Measurements from ENCODE around the gene RIPOR2. TPM values are rescaled to one million over a fixed set of nuclear protein-coding genes. Genes with fewer than 3 reads are reported as not detected.

Gene RIPOR2
- total RNA-seq, 1 donor from 2014 or later: 3.6 TPM

GRCh38 chr6:24910331-24910960 is 25.3 kb downstream of the RIPOR2 start:
- DNase-seq: peak; percentile 40
- intact Hi-C loops (cut with micrococcal nuclease): no loop called here

GRCh38 chr6:24909241-24910216 is 26.2 kb downstream of the RIPOR2 start:
- intact Hi-C loops (cut with micrococcal nuclease): no loop called here
- DNase-seq (no peak), ATAC-seq (no peak)

More at GRCh38 chr6:24910331-24910960, 25.3 kb downstream of the RIPOR2 start:
- ATAC-seq: peak; percentile 69

GRCh38 chr6:24908650-24909035 is 27.1 kb downstream of the RIPOR2 start:
- ATAC-seq (no peak), DNase-seq (no peak)
- intact Hi-C loops (cut with micrococcal nuclease): no loop called here

- intact Hi-C loops (cut with micrococcal nuclease): no loop called here
- DNase-seq (no peak), ATAC-seq (no peak)
These were observed 27.7 kb downstream of the RIPOR2 start for GRCh38 chr6:24907919-24908649.

GRCh38 chr6:24906314-24906713 is 29.4 kb downstream of the RIPOR2 start:
- DNase-seq: no peak
- no peak for ATAC-seq
- intact Hi-C loops (cut with micrococcal nuclease): no loop called here

GRCh38 chr6:24905483-24905882 is 30.3 kb downstream of the RIPOR2 start:
- ATAC-seq: no peak
- intact Hi-C loops (cut with micrococcal nuclease): no loop called here
- DNase-seq: no peak

GRCh38 chr6:24903681-24904080 is 32.1 kb downstream of the RIPOR2 start:
- intact Hi-C loops (cut with micrococcal nuclease): no loop called here
- ATAC-seq (no peak), DNase-seq (no peak)

- DNase-seq (no peak), ATAC-seq (no peak)
- intact Hi-C loops (cut with micrococcal nuclease): no loop called here
These were observed 33.0 kb downstream of the RIPOR2 start for GRCh38 chr6:24902782-24903181.

GRCh38 chr6:24901698-24902328 is 33.9 kb downstream of the RIPOR2 start:
- no peak for ATAC-seq
- DNase-seq: no peak
- intact Hi-C loops (cut with micrococcal nuclease): no loop called here

GRCh38 chr6:24900917-24901697 is 34.7 kb downstream of the RIPOR2 start:
- intact Hi-C loops (cut with micrococcal nuclease): no loop called here
- ATAC-seq (no peak), DNase-seq (no peak)

- DNase-seq (no peak), ATAC-seq (no peak)
- intact Hi-C loops (cut with micrococcal nuclease): no loop called here
These were observed 35.8 kb downstream of the RIPOR2 start for GRCh38 chr6:24899997-24900325.

- ATAC-seq (no peak), DNase-seq (no peak)
- intact Hi-C loops (cut with micrococcal nuclease): no loop called here
These were observed 36.4 kb downstream of the RIPOR2 start for GRCh38 chr6:24899136-24899996.

GRCh38 chr6:24898676-24899075 is 37.1 kb downstream of the RIPOR2 start:
- intact Hi-C loops (cut with micrococcal nuclease): no loop called here
- ATAC-seq (no peak), DNase-seq (no peak)

- no peak for DNase-seq
- no peak for ATAC-seq
- intact Hi-C loops (cut with micrococcal nuclease): no loop called here
These were observed 38.6 kb downstream of the RIPOR2 start for GRCh38 chr6:24897186-24897585.

GRCh38 chr6:24893342-24893850 is 42.4 kb downstream of the RIPOR2 start:
- DNase-seq: no peak
- no peak for ATAC-seq
- intact Hi-C loops (cut with micrococcal nuclease): no loop called here

- ATAC-seq (peak; percentile 75), DNase-seq (no peak)
- intact Hi-C loops (cut with micrococcal nuclease): no loop called here
These were observed 44.8 kb downstream of the RIPOR2 start for GRCh38 chr6:24891004-24891403.

- intact Hi-C loops (cut with micrococcal nuclease): no loop called here
- ATAC-seq (no peak), DNase-seq (no peak)
These were observed 45.3 kb downstream of the RIPOR2 start for GRCh38 chr6:24890471-24890870.
